ENCODE data around the gene RMI2. TPM values are rescaled to one million over a fixed set of nuclear protein-coding genes. Genes with fewer than 3 reads are reported as not detected.

Gene RMI2
- total and polyA plus RNA-seq, 9 of the 15 experiments (the other 6 are each of a cell fraction or from before 2014, with no cell fraction given), result 8.0 to 43.4 (median 32.5) TPM

- intact Hi-C loops (cut with micrococcal nuclease) (no loop called here), in situ Hi-C loops (cut with MboI) (no loop called here)
- no peaks in the 10 kb centered on the region for H3K36me3 ChIP-seq (ENCODE audit: control insufficient read depth, insufficient read depth, low read length)
- H3K9me3 ChIP-seq (replicated peaks; ENCODE audit: control insufficient read depth, insufficient read depth, low read depth, low read length), result peaks cover 6% of the 10 kb centered on the region; the same call in 1 of the 2 replicates
- no peaks in the 10 kb centered on the region; a peak in 1 of 5 replicates for H3K4me1 ChIP-seq (replicated peaks in 1 of 2; ENCODE audit: control insufficient read depth in 2 of 2, insufficient read depth in 2 of 2, low read length in 2 of 2)
- H3K9ac ChIP-seq (ENCODE audit: insufficient read depth in 1 of 2, low read depth in 2 of 2, low read length in 2 of 2), result no peak overlapping the region
- CTCF ChIA-PET (ENCODE audit: low intra/inter-chr PET ratio), result no interaction called here
- H3K4me3 ChIP-seq, result no peak overlapping the region
- WGBS (ENCODE audit: insufficient coverage, low coverage, missing lambda C conversion rate), result 7% methylated on average over 8 of the region's 9 CpGs
- no peak overlapping the region for H3K27ac ChIP-seq (ENCODE audit: extremely low read depth, low read depth, low read length)
- H2AFZ ChIP-seq (ENCODE audit: low read depth, low read length), result no peak overlapping the region
- peaks cover 7 to 21% of the 10 kb centered on the region in 2 experiments; a peak in 4 of 5 replicates for H3K27me3 ChIP-seq (ENCODE audit: control insufficient read depth in 2 of 2, insufficient read depth in 2 of 2, low read length in 2 of 2)
- DNase-seq (ENCODE audit: extremely low read depth in 1 of 4, low spot score in 3 of 4), result no peak
- no peak overlapping the region for H3K4me2 ChIP-seq (ENCODE audit: insufficient read depth, low read length)
- no peaks in the 10 kb centered on the region for H4K20me1 ChIP-seq (replicated peaks; ENCODE audit: control insufficient read depth, insufficient read depth, low read length)
- H3K79me2 ChIP-seq (ENCODE audit: control insufficient read depth, insufficient read depth, low read length), result no peaks in the 10 kb centered on the region
- FAIRE-seq, result no peak
- no peaks in the 10 kb centered on the region for H3K9me1 ChIP-seq (ENCODE audit: control insufficient read depth, insufficient read depth, low read length)
- POLR2A ChIA-PET, result interaction anchor here (0.7 to 2.3 kb wide), 4 partner anchors 8 to 414 kb away, joined by 3 to 9 read pairs (median 4); no protein-coding TSS in a partner anchor
- TF ChIP-seq SMARCA5 (IDR thresholded peaks at IDR 0.05), result peak; percentile 30; the same call in 1 of the 2 replicates
- TF ChIP-seq, protein P1, sequence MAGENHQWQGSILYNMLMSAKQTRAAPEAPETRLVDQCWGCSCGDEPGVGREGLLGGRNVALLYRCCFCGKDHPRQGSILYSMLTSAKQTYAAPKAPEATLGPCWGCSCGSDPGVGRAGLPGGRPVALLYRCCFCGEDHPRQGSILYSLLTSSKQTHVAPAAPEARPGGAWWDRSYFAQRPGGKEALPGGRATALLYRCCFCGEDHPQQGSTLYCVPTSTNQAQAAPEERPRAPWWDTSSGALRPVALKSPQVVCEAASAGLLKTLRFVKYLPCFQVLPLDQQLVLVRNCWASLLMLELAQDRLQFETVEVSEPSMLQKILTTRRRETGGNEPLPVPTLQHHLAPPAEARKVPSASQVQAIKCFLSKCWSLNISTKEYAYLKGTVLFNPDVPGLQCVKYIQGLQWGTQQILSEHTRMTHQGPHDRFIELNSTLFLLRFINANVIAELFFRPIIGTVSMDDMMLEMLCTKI (IDR thresholded peaks at IDR 0.05; ENCODE audit: partially characterized antibody), result no peak
- TF ChIP-seq RBM25 (IDR thresholded peaks at IDR 0.05; ENCODE audit: low read depth, low read length, severe bottlenecking), result peak; percentile 64
- no TSS peak for BruUV-seq (replicated peaks)
- ATAC-seq, result no peak
Measured at GRCh38 chr16:11333010-11333409, 12.2 kb upstream of the RMI2 start.

- BruUV-seq (replicated peaks), result no TSS peak
- in situ Hi-C loops (cut with MboI) (no loop called here), intact Hi-C loops (cut with micrococcal nuclease) (no loop called here)
- WGBS (ENCODE audit: insufficient coverage, low coverage, missing lambda C conversion rate), result 2% methylated on average over 8 of the region's 8 CpGs
- H2AFZ ChIP-seq (ENCODE audit: low read depth, low read length), result no peak overlapping the region
- no peak overlapping the region; a peak in 1 of 4 replicates for H3K9ac ChIP-seq (ENCODE audit: insufficient read depth in 1 of 2, low read depth in 2 of 2, low read length in 2 of 2)
- no peaks in the 10 kb centered on the region for H3K79me2 ChIP-seq (ENCODE audit: control insufficient read depth, insufficient read depth, low read length)
- FAIRE-seq (peak; percentile 32), ATAC-seq (no peak; the same call in 2 of the 3 replicates), DNase-seq (ENCODE audit: extremely low read depth in 1 of 4, low spot score in 3 of 4) (no peak)
- no peak overlapping the region for H3K4me3 ChIP-seq
- H3K4me2 ChIP-seq (ENCODE audit: insufficient read depth, low read length), result no peak overlapping the region
- H4K20me1 ChIP-seq (replicated peaks; ENCODE audit: control insufficient read depth, insufficient read depth, low read length), result no peaks in the 10 kb centered on the region
- ChIA-PET POLR2A (interaction anchor here (0.6 to 2.3 kb wide), 3 partner anchors 9 to 13 kb away, joined by 3 to 9 read pairs (median 3); no protein-coding TSS in a partner anchor), CTCF (ENCODE audit: low intra/inter-chr PET ratio) (no interaction called here)
- H3K36me3 ChIP-seq (ENCODE audit: control insufficient read depth, insufficient read depth, low read length), result no peaks in the 10 kb centered on the region
- no peak overlapping the region for H3K27ac ChIP-seq (ENCODE audit: extremely low read depth, low read depth, low read length)
- no peaks in the 10 kb centered on the region for H3K9me1 ChIP-seq (ENCODE audit: control insufficient read depth, insufficient read depth, low read length)
- H3K4me1 ChIP-seq (replicated peaks in 1 of 2; ENCODE audit: control insufficient read depth in 2 of 2, insufficient read depth in 2 of 2, low read length in 2 of 2), result no peaks in the 10 kb centered on the region
- H3K9me3 ChIP-seq (replicated peaks; ENCODE audit: control insufficient read depth, insufficient read depth, low read depth, low read length), result peaks cover 6% of the 10 kb centered on the region; the same call in 1 of the 2 replicates
- peaks cover 3 to 14% of the 10 kb centered on the region in 2 experiments; a peak in 4 of 5 replicates for H3K27me3 ChIP-seq (ENCODE audit: control insufficient read depth in 2 of 2, insufficient read depth in 2 of 2, low read length in 2 of 2)
- TF ChIP-seq ARNT (IDR thresholded peaks at IDR 0.05), result no peak
- TF ChIP-seq CTCFL (IDR thresholded peaks at IDR 0.05; ENCODE audit: borderline replicate concordance, insufficient read depth, low read depth, low read length, poor library complexity, severe bottlenecking), result no peak
- TF ChIP-seq NCOA4 (IDR thresholded peaks at IDR 0.05; ENCODE audit: partially characterized antibody), result no peak
- TF ChIP-seq EGR1 (conservative IDR thresholded peaks at IDR 0.05), result peak; percentile 35; the same call in 1 of the 2 replicates
- no peak for TF ChIP-seq CLOCK (CRISPR knock-in tag; IDR thresholded peaks at IDR 0.05; ENCODE audit: borderline replicate concordance)
- TF ChIP-seq ZNF197 (CRISPR knock-in tag; IDR thresholded peaks at IDR 0.05; ENCODE audit: low read depth), result no peak
Measured at GRCh38 chr16:11333702-11334101, 11.6 kb upstream of the RMI2 start.
